AG04450 (cell line): ENCODE results near the gene SDE2. TPM values are rescaled to one million over a fixed set of nuclear protein-coding genes. Genes with fewer than 3 reads are reported as not detected.
"Not testable (repeated sequence)": the region's sequence is repeated elsewhere in the genome, so short reads cannot be mapped to it uniquely, and the experiment has no call there.

ENCODE experiments used
- CTCF ChIA-PET: fragments of 300-600, 350-600 bp; formaldehyde crosslinking; extraction: SDS; loops from one replicate; lab custom pipeline; 2022; ENCODE audit warnings: antibody characterized with exemption, inconsistent platforms; lab: Charles Lee
- POLR2A ChIA-PET: fragments of 350-600 bp; formaldehyde crosslinking; extraction: SDS; loops from one replicate; lab custom pipeline; 2021; ENCODE audit warnings: antibody characterized with exemption, inconsistent platforms; lab: Yijun Ruan, JAX
- DNase-seq: peaks from one replicate; pipeline ENCODE4 v3.0.0-alpha.2; 2011; ENCODE audit warnings: low read depth, low spot score
- H3K27ac ChIP-seq: one replicate; pipeline ENCODE4 v1.5.1; 2012; ENCODE audit warnings: low read depth, low read length, control low read depth
- H3K27me3 ChIP-seq: one replicate; pipeline ENCODE4 v1.6.0; 2012; ENCODE audit warnings: low read length; ENCODE audit not compliant: control insufficient read depth, insufficient read depth
- H3K4me3 ChIP-seq: 2 replicates; pipeline ENCODE4 v1.5.1; 2011; ENCODE audit warnings: mild to moderate bottlenecking, low read depth, low read length, control low read depth
- H3K9me3 ChIP-seq: 2 replicates; pipeline ENCODE4 v1.5.1; 2012; ENCODE audit warnings: low read length; ENCODE audit not compliant: control insufficient read depth, insufficient read depth
- polyA plus RNA-seq: library from polyadenylated mRNA; depleted of rRNA; stranded (reverse); fragments of >200 nt; gene quantifications from 2 replicates; pipeline ENCODE4 v1.2.3, GENCODE V29; 2011
- TF ChIP-seq, protein P1 (sequence below): IDR thresholded peaks from 2 replicates; pipeline ENCODE4 v1.5.1; 2011; ENCODE audit warnings: low read depth, low read length, control low read depth, inconsistent platforms

The SDE2 gene
- polyA plus RNA-seq, 1 experiment, result 15.9 TPM

DNA sequence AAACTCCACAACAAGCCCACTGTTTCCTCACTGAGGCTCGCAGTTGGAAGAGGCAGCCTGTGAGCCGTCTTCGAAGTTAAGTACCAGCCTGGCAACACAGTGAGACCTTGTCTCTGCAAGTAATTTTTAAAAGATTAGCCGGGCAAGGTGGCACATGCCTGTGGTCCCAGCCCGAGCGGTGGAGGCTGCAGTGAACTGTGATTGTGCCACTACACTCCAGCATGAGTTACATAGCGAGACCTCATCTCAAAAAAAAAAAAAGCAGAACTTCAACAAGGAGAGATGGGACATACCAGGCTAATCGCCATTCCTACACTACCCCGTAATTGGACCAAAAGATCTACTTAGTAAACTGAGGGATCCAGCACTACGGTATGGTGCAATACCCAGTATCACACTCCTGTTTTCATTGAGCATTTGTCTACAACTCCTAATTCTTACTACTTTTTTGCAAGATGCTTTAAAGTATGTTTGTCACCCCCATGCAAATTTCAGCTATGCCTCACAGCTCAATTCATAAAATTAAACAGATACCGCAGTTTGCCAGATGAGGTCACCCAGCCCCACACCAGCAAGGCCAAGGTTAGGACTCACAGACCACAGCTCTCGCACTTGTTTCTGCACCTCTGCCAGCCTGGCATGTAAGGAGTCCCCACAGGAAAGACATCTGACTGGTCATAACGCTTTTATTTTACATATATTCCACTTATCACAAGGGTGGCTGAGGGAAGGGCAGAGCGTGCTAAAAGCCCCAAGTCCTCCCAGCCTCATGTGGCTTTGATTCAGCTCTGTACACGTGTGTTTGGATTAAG lies 21.0 kb downstream of the SDE2 start:
- no peak for DNase-seq
- Histone ChIP-seq H3K9me3 (peaks cover 10% of the 10 kb centered on the region), H3K27me3 (no peaks in the 10 kb centered on the region), H3K4me3 (no peak overlapping the region), H3K27ac (no peak overlapping the region)
- TF ChIP-seq, protein P1, sequence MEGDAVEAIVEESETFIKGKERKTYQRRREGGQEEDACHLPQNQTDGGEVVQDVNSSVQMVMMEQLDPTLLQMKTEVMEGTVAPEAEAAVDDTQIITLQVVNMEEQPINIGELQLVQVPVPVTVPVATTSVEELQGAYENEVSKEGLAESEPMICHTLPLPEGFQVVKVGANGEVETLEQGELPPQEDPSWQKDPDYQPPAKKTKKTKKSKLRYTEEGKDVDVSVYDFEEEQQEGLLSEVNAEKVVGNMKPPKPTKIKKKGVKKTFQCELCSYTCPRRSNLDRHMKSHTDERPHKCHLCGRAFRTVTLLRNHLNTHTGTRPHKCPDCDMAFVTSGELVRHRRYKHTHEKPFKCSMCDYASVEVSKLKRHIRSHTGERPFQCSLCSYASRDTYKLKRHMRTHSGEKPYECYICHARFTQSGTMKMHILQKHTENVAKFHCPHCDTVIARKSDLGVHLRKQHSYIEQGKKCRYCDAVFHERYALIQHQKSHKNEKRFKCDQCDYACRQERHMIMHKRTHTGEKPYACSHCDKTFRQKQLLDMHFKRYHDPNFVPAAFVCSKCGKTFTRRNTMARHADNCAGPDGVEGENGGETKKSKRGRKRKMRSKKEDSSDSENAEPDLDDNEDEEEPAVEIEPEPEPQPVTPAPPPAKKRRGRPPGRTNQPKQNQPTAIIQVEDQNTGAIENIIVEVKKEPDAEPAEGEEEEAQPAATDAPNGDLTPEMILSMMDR, result no peak
- POLR2A ChIA-PET, result no interaction called here
- CTCF ChIA-PET, result interaction anchor here (2.6 to 5.2 kb wide), 3 partner anchors 9 to 659 kb away, joined by 7 to 36 read pairs (median 20); no protein-coding TSS in a partner anchor

DNA sequence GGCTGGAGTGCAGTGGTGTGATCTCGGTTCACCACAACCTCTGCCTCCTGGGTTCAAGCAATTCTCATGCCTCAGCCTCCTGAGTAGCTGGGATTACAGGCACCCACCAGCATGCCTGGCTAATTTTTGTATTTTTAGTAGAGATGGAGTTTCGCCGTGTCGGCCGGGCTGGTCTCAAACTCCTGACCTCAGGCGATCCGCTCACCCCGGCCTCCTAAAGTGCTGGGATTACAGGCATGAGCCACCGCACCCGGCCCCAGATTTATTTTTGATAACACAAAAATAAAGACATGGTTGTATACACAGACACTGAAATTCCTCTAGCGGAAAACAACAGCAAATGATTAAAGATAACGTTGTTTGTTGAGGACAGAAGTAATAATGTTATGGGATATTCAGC lies 24.0 kb downstream of the SDE2 start:
- H3K9me3 ChIP-seq, H3K27me3 ChIP-seq, DNase-seq, H3K27ac ChIP-seq, POLR2A ChIA-PET, H3K4me3 ChIP-seq: not testable (repeated sequence)
- CTCF ChIA-PET, result interaction anchor here (0.5 to 5.2 kb wide), 14 partner anchors 12 to 1045 kb away, joined by 3 to 36 read pairs (median 4); partner anchors contain the start of gene TMEM63A

DNA sequence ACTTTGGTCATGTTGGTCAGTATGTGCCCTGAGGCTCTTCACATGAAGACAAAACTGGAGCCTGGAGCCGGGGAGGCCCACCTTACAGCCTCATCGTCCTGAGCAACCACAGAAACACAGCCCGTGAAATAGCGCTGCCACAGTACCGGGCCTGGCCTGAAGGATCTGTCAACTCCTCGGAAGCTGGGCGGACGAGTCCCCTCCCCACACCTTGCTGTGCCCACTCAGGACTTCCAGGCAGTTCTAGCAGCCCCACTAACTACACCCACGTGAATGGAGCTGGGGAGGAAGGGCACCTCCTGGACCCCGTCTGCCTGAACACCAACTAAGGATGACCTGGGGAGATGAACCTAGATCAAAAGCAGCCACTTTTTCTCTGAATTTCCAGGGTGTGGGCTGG lies 24.7 kb downstream of the SDE2 start:
- TF ChIP-seq, protein P1, result no peak
- CTCF ChIA-PET, result interaction anchor here (0.6 to 5.2 kb wide), 10 partner anchors 12 to 1044 kb away, joined by 3 to 36 read pairs (median 4); partner anchors contain the start of gene TMEM63A
- no peak overlapping the region for H3K4me3 ChIP-seq
- no peaks in the 10 kb centered on the region; the same call in 1 of the 2 replicates for H3K9me3 ChIP-seq
- DNase-seq, result no peak
- no peak overlapping the region for H3K27ac ChIP-seq
- POLR2A ChIA-PET, result no interaction called here
- no peaks in the 10 kb centered on the region for H3K27me3 ChIP-seq

DNA sequence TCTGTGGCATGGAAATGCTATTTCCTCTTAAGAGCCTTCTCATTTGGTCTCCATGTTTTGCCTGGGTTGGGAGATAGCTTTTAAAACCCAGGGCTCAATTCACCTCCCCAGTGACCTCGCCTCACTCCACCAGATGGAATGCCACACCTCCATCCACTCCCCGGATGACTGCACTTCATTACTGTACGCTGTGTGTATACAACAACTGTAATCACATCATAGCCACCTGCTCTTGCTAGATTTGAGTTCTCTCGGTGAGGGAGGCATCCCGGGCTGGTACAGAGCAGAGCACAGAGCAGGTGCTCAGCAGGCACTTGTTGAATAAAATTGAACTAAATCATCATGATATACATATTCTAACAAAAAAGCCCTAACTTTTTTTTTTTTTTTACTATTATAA lies 26.0 kb downstream of the SDE2 start:
- CTCF ChIA-PET, result interaction anchor here (0.6 to 4.6 kb wide), 3 partner anchors 10 to 499 kb away, joined by 3 to 31 read pairs (median 9); no protein-coding TSS in a partner anchor
- POLR2A ChIA-PET, result interaction anchor here (0.7 kb wide), 2 partner anchors 54 to 67 kb away, joined by 3 to 5 read pairs; no protein-coding TSS in a partner anchor
- TF ChIP-seq, protein P1, result no peak
- Histone ChIP-seq H3K27ac (no peak overlapping the region), H3K27me3 (no peaks in the 10 kb centered on the region), H3K9me3 (no peaks in the 10 kb centered on the region; the same call in 1 of the 2 replicates), H3K4me3 (no peak overlapping the region)
- DNase-seq, result no peak

DNA sequence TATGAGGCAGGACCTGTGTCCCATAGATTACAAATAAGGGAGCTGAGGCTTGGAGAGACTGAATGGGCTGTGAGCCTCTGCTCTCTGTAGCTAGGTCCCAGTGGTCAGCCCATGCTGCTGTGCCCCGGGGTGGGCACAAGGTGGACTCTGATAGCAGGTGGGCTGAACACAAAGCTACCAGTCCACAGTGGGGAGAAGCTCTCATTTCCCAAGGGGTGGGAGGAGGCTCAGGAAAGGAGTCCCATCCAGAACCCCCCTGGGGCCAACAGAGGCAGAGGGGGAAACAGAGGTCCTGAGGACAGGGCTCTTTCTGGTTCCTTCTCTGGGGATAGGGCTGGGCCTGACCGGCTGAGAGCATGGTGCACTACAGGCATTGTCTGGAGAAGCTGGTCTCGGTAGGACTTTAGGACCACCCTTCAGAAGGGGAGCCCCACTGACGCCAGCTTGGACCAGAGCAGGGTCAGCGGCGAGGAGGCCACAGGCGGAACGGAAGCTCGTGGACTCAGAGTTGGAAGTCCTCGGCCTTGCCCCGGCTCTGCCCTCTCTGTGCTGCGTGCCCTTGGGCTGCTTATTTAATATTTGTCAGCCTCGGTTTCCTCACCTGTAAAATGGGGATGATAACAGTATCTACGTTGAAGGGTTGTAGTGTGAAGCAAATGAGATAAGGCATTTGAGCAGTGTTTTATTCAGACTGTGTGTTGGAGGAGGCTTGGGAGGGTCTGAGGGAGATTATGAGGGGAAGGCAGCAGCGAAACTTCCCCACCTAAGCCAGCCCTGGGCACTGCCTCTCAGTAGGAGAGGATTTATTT lies 26.6 kb downstream of the SDE2 start:
- no peaks in the 10 kb centered on the region for H3K27me3 ChIP-seq
- TF ChIP-seq, protein P1, result no peak
- H3K27ac ChIP-seq, result no peak overlapping the region
- no peak for DNase-seq
- ChIA-PET POLR2A (interaction anchor here (0.9 kb wide), 1 partner anchor 23 kb away, joined by 3 read pairs; no protein-coding TSS in a partner anchor), CTCF (interaction anchor here (0.9 to 4.6 kb wide), 4 partner anchors 10 to 653 kb away, joined by 3 to 31 read pairs (median 4); no protein-coding TSS in a partner anchor)
- no peaks in the 10 kb centered on the region; the same call in 1 of the 2 replicates for H3K9me3 ChIP-seq
- no peak overlapping the region for H3K4me3 ChIP-seq

DNA sequence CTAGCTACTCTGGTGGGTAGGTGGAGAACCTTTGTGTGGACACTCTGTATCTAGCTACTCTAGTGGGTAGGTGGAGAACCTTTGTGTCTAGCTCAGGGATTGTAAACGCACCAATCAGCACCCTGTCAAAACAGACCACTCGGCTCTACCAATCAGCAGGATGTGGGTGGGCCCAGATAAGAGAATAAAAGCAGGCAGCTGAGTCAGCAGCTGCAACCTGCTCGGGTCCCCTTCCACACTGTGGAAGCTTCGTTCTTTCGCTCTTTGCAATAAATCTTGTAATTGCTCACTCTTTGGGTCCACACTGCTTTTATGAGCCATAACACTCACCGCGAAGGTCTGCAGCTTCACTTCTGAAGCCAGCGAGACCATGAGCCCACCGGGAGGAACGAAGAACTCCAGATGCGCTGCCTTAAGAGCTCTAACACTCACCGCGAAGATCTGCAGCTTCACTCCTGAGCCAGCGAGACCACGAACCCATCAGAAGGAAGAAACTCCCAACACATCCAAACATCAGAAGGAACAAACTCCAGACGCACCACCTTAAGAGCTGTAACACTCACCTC lies 28.5 kb downstream of the SDE2 start:
- H3K27me3 ChIP-seq, H3K4me3 ChIP-seq, H3K27ac ChIP-seq, DNase-seq, H3K9me3 ChIP-seq, CTCF ChIA-PET: not testable (repeated sequence)
- POLR2A ChIA-PET, result interaction anchor here (0.6 to 0.7 kb wide), 2 partner anchors 26 to 465 kb away, joined by 3 to 7 read pairs; no protein-coding TSS in a partner anchor

DNA sequence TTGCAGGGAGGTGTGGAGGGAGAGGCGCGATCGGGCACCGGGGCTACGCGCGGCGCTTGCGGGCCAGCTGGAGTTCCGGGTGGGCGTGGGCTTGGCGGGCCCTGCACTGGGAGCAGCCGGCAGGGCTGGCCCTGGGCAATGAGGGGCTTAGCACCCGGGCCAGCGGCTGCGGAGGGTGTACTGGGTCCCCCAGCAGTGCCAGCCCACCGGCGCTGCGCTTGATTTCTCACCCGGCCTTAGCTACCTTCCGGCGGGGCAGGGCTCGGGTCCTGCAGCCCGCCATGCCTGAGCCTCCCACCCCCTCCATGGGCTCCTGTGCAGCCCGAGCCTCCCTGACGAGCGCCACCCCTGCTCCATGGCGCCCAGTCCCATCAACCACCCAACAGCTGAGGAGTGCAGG lies 29.4 kb downstream of the SDE2 start:
- CTCF ChIA-PET, result interaction anchor here (1.2 kb wide), 1 partner anchor 18 kb away, joined by 4 read pairs; no protein-coding TSS in a partner anchor
- not testable (repeated sequence) for H3K27ac ChIP-seq

More for the DNA sequence above, 29.4 kb downstream of the SDE2 start:
- H3K9me3 ChIP-seq, H3K27me3 ChIP-seq, H3K4me3 ChIP-seq, DNase-seq: not testable (repeated sequence)
- POLR2A ChIA-PET, result interaction anchor here (0.7 kb wide), 1 partner anchor 464 kb away, joined by 3 read pairs; no protein-coding TSS in a partner anchor
